K562 (cell line): ENCODE results near the gene DIP2C. TPM values are rescaled to one million over a fixed set of nuclear protein-coding genes. Genes with fewer than 3 reads are reported as not detected.
A peak's percentile ranks its signal among the peaks of the same experiment; 100 is the strongest.

ENCODE experiments used
- ATAC-seq: fragments of 200-7000 bp; cut with Tn5 transposase; 3 replicates; pipeline ENCODE4 v1.9.1; 2020; ENCODE audit warnings: moderate library complexity
- BruUV-seq: library from RNA; stranded (reverse); fragments of 400-500 nt; replicated peaks from 2 replicates; lab custom pipeline; 2021; lab: Mats Ljungman, UMichigan
- CTCF ChIA-PET: fragments of 300-600 bp; formaldehyde crosslinking; extraction: SDS; loops from one replicate; lab custom pipeline; 2021; ENCODE audit warnings: low intra/inter-chr PET ratio; lab: Yijun Ruan, JAX
- POLR2A ChIA-PET: fragments of 300-600, 350-650 bp; sonication (Branson Sonifier 250); formaldehyde crosslinking; extraction: SDS; loops from one replicate; lab custom pipeline; 2021; ENCODE audit warnings: antibody characterized with exemption, inconsistent platforms; lab: Yijun Ruan, JAX
- DNase-seq, 4 experiments: peaks; one replicate each; pipeline versions ENCODE4 v3.0.0 to v3.0.0-alpha.2; 2011 to 2018; ENCODE audit warnings: low spot score in 3 of 4, mixed read lengths in 3 of 4; ENCODE audit errors: extremely low read depth in 1 of 4
- FAIRE-seq: peaks from 2 replicates; lab custom pipeline; 2011; peaks lifted over from hg19 to GRCh38; lab: Jason Lieb, UNC
- H2AFZ ChIP-seq: 2 replicates; pipeline ENCODE4 v1.6.0; 2011; ENCODE audit warnings: low read depth, low read length, control low read depth, inconsistent platforms
- H3K27ac ChIP-seq: fragments of 200-600 bp; 3 replicates; pipeline ENCODE4 v1.8.0; 2011; ENCODE audit warnings: low read depth, mild to moderate bottlenecking, control low read depth, inconsistent platforms, low read length, moderate library complexity, mixed read lengths; ENCODE audit errors: extremely low read depth
- H3K27me3 ChIP-seq, 2 experiments: fragments of 300-600 bp in 1 of 2; 2 replicates in 1 of 2; 3 replicates in 1 of 2; pipeline versions ENCODE4 v1.6.0 to v1.8.0; 2011; ENCODE audit warnings: inconsistent platforms in 2 of 2, low read length in 2 of 2, mild to moderate bottlenecking in 1 of 2, mixed read lengths in 1 of 2, moderate library complexity in 1 of 2; ENCODE audit not compliant: control insufficient read depth in 2 of 2, insufficient read depth in 2 of 2
- H3K36me3 ChIP-seq: fragments of 300-600 bp; 3 replicates; pipeline ENCODE4 v1.8.0; 2011; ENCODE audit warnings: mild to moderate bottlenecking, low read length, inconsistent platforms; ENCODE audit not compliant: control insufficient read depth, insufficient read depth
- H3K4me1 ChIP-seq, 2 experiments: fragments of 200-600 bp in 1 of 2; replicated peaks in 1 of 2; 2 replicates in 1 of 2; 3 replicates in 1 of 2; pipeline versions ENCODE4 v1.5.1 to v1.8.0; 2011; ENCODE audit warnings: inconsistent platforms in 2 of 2, low read length in 2 of 2, mild to moderate bottlenecking in 1 of 2, mixed read lengths in 1 of 2, moderate library complexity in 1 of 2; ENCODE audit not compliant: control insufficient read depth in 2 of 2, insufficient read depth in 2 of 2
- H3K4me2 ChIP-seq: 2 replicates; pipeline ENCODE4 v1.6.1; 2011; ENCODE audit warnings: low read length, control low read depth, inconsistent platforms, mixed read lengths; ENCODE audit not compliant: insufficient read depth
- H3K4me3 ChIP-seq: fragments of 200-600 bp; sonication (generic), shearing (Covaris generic); 2 replicates; pipeline ENCODE4 v1.5.1; 2016; ENCODE audit warnings: control low read depth, inconsistent platforms
- H3K79me2 ChIP-seq: fragments of 200-600 bp; 3 replicates; pipeline ENCODE4 v1.8.0; 2011; ENCODE audit warnings: low read length, inconsistent platforms; ENCODE audit not compliant: control insufficient read depth, insufficient read depth
- H3K9ac ChIP-seq, 2 experiments: 2 replicates each; pipeline versions ENCODE4 v1.6.0 to v1.6.1; 2011; ENCODE audit warnings: low read depth in 2 of 2, low read length in 2 of 2, control low read depth in 1 of 2, inconsistent platforms in 1 of 2, mild to moderate bottlenecking in 1 of 2, mixed read lengths in 1 of 2; ENCODE audit not compliant: insufficient read depth in 1 of 2
- H3K9me1 ChIP-seq: one replicate; pipeline ENCODE4 v1.6.0; 2011; ENCODE audit warnings: inconsistent platforms, mild to moderate bottlenecking, low read length, moderate library complexity; ENCODE audit not compliant: control insufficient read depth, insufficient read depth
- H3K9me3 ChIP-seq: replicated peaks from 2 replicates; pipeline ENCODE4 v1.5.1; 2011; ENCODE audit warnings: low read depth, low read length, inconsistent platforms; ENCODE audit not compliant: control insufficient read depth, insufficient read depth
- H4K20me1 ChIP-seq: replicated peaks from 2 replicates; pipeline ENCODE4 v1.6.1; 2011; ENCODE audit warnings: low read length, inconsistent platforms, mixed read lengths; ENCODE audit not compliant: control insufficient read depth, insufficient read depth
- ARID2 ChIP-seq: fragments of 450-650 bp; IDR thresholded peaks from 2 replicates; pipeline ENCODE4 v1.6.1; 2017; ENCODE audit warnings: antibody characterized with exemption, mild to moderate bottlenecking
- ATF1 ChIP-seq, 2 experiments: fragments of 450-650 bp in 1 of 2; IDR thresholded peaks; 2 replicates each; pipeline ENCODE4 v1.6.1; 2016; ENCODE audit warnings: missing compliant biosample characterization in 1 of 2, missing genetic modification characterization in 1 of 2
- BCL6 ChIP-seq: fragments of 250-450 bp; sonication (Bioruptor Pico); IDR thresholded peaks from 2 replicates; pipeline ENCODE4 v1.4.0; 2020
- BHLHE40 ChIP-seq: IDR thresholded peaks from 2 replicates; pipeline ENCODE4 v1.6.1; 2011; ENCODE audit warnings: low read length, improper control_type of control experiment
- EGR1 ChIP-seq: fragments of 450-650 bp; conservative IDR thresholded peaks from 2 replicates; pipeline ENCODE4 v1.6.1; 2017; ENCODE audit warnings: mild to moderate bottlenecking
- ELK1 ChIP-seq: sonication (generic); formaldehyde crosslinking; IDR thresholded peaks from 2 replicates; pipeline ENCODE4 v1.8.1; 2022; ENCODE audit warnings: missing genetic modification reagents
- FOS ChIP-seq: IDR thresholded peaks from 3 replicates; pipeline ENCODE4 v1.6.1; 2011; ENCODE audit not compliant: insufficient read length; ENCODE audit errors: extremely low read depth
- FOXJ2 ChIP-seq: fragments of 200-800 bp; sonication (Bioruptor generic); IDR thresholded peaks from 2 replicates; pipeline ENCODE4 v1.6.1; 2016; ENCODE audit warnings: missing genetic modification characterization, missing compliant biosample characterization
- GABPA ChIP-seq: fragments of 200-800 bp; sonication (Bioruptor generic); conservative IDR thresholded peaks from 2 replicates; pipeline ENCODE4 v1.6.1; 2016; ENCODE audit warnings: low read depth, missing genetic modification characterization, missing compliant biosample characterization
- HIVEP1 ChIP-seq: fragments of 250-450 bp; sonication (Bioruptor Pico); IDR thresholded peaks from 2 replicates; pipeline ENCODE4 v1.4.0; 2020; ENCODE audit warnings: mild to moderate bottlenecking
- MAFK ChIP-seq: IDR thresholded peaks from 2 replicates; pipeline ENCODE4 v1.6.1; 2011; ENCODE audit warnings: low read length, improper control_type of control experiment
- MEF2A ChIP-seq: IDR thresholded peaks from 2 replicates; pipeline ENCODE4 v1.6.1; 2011; ENCODE audit warnings: low read depth, mild to moderate bottlenecking, low read length, moderate library complexity; ENCODE audit not compliant: control insufficient read depth
- MITF ChIP-seq: IDR thresholded peaks from 2 replicates; pipeline ENCODE4 v1.6.1; 2014; ENCODE audit warnings: antibody characterized with exemption
- NFIC ChIP-seq: fragments of 450-650 bp; IDR thresholded peaks from 2 replicates; pipeline ENCODE4 v1.6.1; 2017; ENCODE audit warnings: mild to moderate bottlenecking, inconsistent platforms
- NRF1 ChIP-seq, 2 experiments: fragments of 450-650 bp; IDR thresholded peaks in 1 of 2; conservative IDR thresholded peaks in 1 of 2; 2 replicates each; pipeline ENCODE4 v1.6.1; 2014; ENCODE audit warnings: mild to moderate bottlenecking in 2 of 2
- SNRNP70 ChIP-seq: fragments of 200-400 bp; formaldehyde crosslinking; optimal IDR thresholded peaks from 2 replicates; pipeline ENCODE3; 2017; ENCODE audit warnings: low read depth, low read length
- SOX6 ChIP-seq: fragments of 450-650 bp; IDR thresholded peaks from 2 replicates; pipeline ENCODE4 v1.6.1; 2014; ENCODE audit warnings: mild to moderate bottlenecking
- THRB ChIP-seq: fragments of 450-650 bp; formaldehyde crosslinking; conservative IDR thresholded peaks from 2 replicates; pipeline ENCODE4 v1.4.0; 2022; ENCODE audit warnings: mild to moderate bottlenecking, missing genetic modification characterization
- ZC3H8 ChIP-seq: fragments of 450-650 bp; IDR thresholded peaks from 2 replicates; pipeline ENCODE4 v1.6.1; 2017
- ZNF175 ChIP-seq: fragments of 200-800 bp; sonication (Bioruptor generic); IDR thresholded peaks from 2 replicates; pipeline ENCODE4 v1.6.1; 2016; ENCODE audit warnings: low read depth, mild to moderate bottlenecking, missing genetic modification characterization, missing compliant biosample characterization
- WGBS: fragments of 100-300 bp; shearing (Covaris generic); methylation state at CpG from one replicate; pipeline ENCODE4 v1.1.6; 2016; ENCODE audit warnings: low coverage, mixed read lengths; ENCODE audit not compliant: insufficient coverage; ENCODE audit errors: missing lambda C conversion rate; 5-methylcytosine and 5-hydroxymethylcytosine counted together
- in situ Hi-C: fragments of 300-500 bp; cut with MboI; formaldehyde crosslinking; loops from 4 replicates; pipeline ENCODE4 v1.15.0; 2018; ENCODE audit warnings: inconsistent platforms, mixed read lengths
- intact Hi-C: fragments of 100-400 bp; cut with micrococcal nuclease; formaldehyde crosslinking; loops from 2 replicates; pipeline ENCODE4 v1.14.2; 2022
- polyA plus RNA-seq, 8 experiments: library from polyadenylated mRNA; depleted of rRNA in 4 of 8; stranded (reverse) in 5 of 8; unstranded in 3 of 8; fragments of >200 nt; fragmentation: Nextera tagmentation in 2 of 8; fragmentation: Illumina TruSeq in 1 of 8; extraction: Ambion mirVana in 2 of 8; extraction: Trizol in 1 of 8; gene quantifications; 2 replicates each; pipeline versions ENCODE4 v1.2.1 to v1.2.3, GENCODE V29; 2011 to 2014; ENCODE audit warnings: inconsistent platforms in 1 of 8, missing spikeins in 1 of 8
- total RNA-seq, 7 experiments: library from RNA; depleted of rRNA in 6 of 7; stranded (reverse); fragments of >200 nt in 6 of 7; fragmentation: Illumina TruSeq in 2 of 7; extraction: Trizol in 2 of 7; gene quantifications; 2 replicates each; pipeline versions ENCODE4 v1.2.1 to v1.2.3, GENCODE V29; 2011 to 2021; ENCODE audit warnings: low replicate concordance in 1 of 7

DIP2C gene
- total and polyA plus RNA-seq, 9 of the 15 experiments (the other 6 are each of a cell fraction or from before 2014, with no cell fraction given) = 0.01 TPM; not detected in 8

GRCh38 chr10:624605-625332 lies 64.7 kb downstream of the DIP2C start:
- DNase-seq (peak in 2 of 4 experiments; percentile 22 to 58), ATAC-seq (peak; percentile 62), FAIRE-seq (no peak)
- H3K9ac ChIP-seq = no peak overlapping the region
- in situ Hi-C loops (no loop called here), intact Hi-C loops (no loop called here)
- BruUV-seq = no TSS peak
- no peaks in the 10 kb centered on the region for H3K9me3 ChIP-seq
- H3K27me3 ChIP-seq = peaks cover 61 to 86% of the 10 kb centered on the region in 2 experiments
- no peak overlapping the region for H3K27ac ChIP-seq
- no peak overlapping the region for H3K4me3 ChIP-seq
- H3K79me2 ChIP-seq = no peaks in the 10 kb centered on the region
- H2AFZ ChIP-seq = no peak overlapping the region
- ChIA-PET CTCF (no interaction called here), POLR2A (no interaction called here)
- no peaks in the 10 kb centered on the region for H3K36me3 ChIP-seq
- peaks cover 0 to 16% of the 10 kb centered on the region in 2 experiments; a peak in 2 of 5 replicates for H3K4me1 ChIP-seq
- WGBS = 3% methylated on average over 31 of the region's 35 CpGs
- H4K20me1 ChIP-seq = peaks cover 7% of the 10 kb centered on the region; the same call in 1 of the 2 replicates
- H3K9me1 ChIP-seq = no peaks in the 10 kb centered on the region
- no peak overlapping the region; the same call in 1 of the 2 replicates for H3K4me2 ChIP-seq
- TF ChIP-seq FOS = peak; percentile 17
- TF ChIP-seq GABPA (tag) = 0 out of 2 replicates have a peak, but pooled peaks have one; percentile 14
- TF ChIP-seq SOX6 = 0 out of 2 replicates have a peak, but pooled peaks have one; percentile 17
- TF ChIP-seq NRF1 (conservative IDR thresholded peaks at IDR 0.05 in 1 of 2, IDR thresholded peaks at IDR 0.05 in 1 of 2) = peak; percentile 78 to 81
- TF ChIP-seq ZNF175 = peak; percentile 78
- 0 out of 2 replicates have a peak, but pooled peaks have one; percentile 13 for TF ChIP-seq BHLHE40
- peak; percentile 78 for TF ChIP-seq MITF
- TF ChIP-seq NFIC = no peak
- no peak for TF ChIP-seq ATF1 (CRISPR knock-in tag; IDR thresholded peaks at IDR 0.05)
- TF ChIP-seq ATF1 (tag; IDR thresholded peaks at IDR 0.05) = peak; percentile 40
- no peak for TF ChIP-seq SNRNP70
- no peak for TF ChIP-seq HIVEP1 (CRISPR knock-in tag)
- TF ChIP-seq THRB (CRISPR knock-in tag) = no peak
- no peak for TF ChIP-seq MEF2A
- TF ChIP-seq ZC3H8 = no peak
- no peak for TF ChIP-seq ARID2
- TF ChIP-seq MAFK = no peak
- no peak for TF ChIP-seq BCL6
- peak; percentile 64 for TF ChIP-seq FOXJ2 (tag)
- no peak for TF ChIP-seq ELK1 (CRISPR knock-in tag)
- peak; percentile 61 for TF ChIP-seq EGR1
